Posterior cingulate gyrus (tissue), 11 donors: ENCODE measurements around the gene FRZB.

Experiments used
- DNase-seq, 10 donors: peaks; one replicate each; pipeline versions ENCODE4 v3.0.0 to v3.0.0-alpha.2; 2020 to 2021; ENCODE audit warnings: mixed read lengths in 3 of 10
- intact Hi-C: fragments of 100-400 bp; cut with DNase I; formaldehyde crosslinking; loops from one replicate; pipeline ENCODE4 v1.15.1; 2023

FRZB gene

GRCh38 chr2:182810087-182810486, 56.4 kb downstream of the FRZB start:
- no peak for DNase-seq
- intact Hi-C loops, result no loop called here

DNA sequence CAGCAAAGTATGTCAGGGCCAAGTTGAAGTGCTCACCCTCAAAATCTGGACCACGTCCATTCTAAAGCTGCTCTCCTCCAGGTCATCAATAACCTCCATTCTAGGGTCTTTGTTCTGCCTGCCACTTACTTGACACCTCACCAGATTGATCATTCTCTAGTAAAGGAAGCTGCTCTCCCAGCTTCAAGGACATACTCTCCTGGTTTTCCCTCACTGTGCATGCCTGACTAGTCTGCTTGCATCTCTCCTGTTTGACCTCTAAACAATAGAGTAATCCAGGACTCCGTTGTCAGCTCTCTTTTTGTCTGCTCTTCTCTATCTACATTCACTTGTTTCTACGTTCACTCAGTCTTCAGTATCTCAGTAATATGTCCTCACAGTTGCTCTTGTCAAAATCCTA, 59.1 kb downstream of the FRZB start:
- DNase-seq, result no peak
- intact Hi-C loops, result no loop called here

DNA sequence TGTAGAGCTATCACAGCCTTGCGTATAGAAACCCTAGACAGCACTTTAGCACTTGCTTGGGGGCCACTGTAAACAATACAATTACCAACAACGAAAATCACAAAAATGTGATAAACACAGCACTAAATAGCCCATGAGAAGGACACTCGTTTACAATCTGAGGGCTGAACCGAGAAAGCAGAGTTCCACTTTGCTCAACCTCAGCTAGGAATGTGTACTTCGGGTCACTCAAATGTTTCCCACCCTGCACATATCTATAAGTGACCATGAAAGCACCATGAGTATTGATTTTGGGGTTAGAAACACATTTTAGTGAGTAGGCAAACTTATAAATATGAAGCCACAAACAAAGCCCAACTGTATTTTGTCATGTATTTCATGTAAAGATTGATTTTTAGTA, 62.3 kb downstream of the FRZB start:
- intact Hi-C loops, result no loop called here
- no peak for DNase-seq

GRCh38 chr2:182798736-182799135, 67.7 kb downstream of the FRZB start:
- no peak for DNase-seq
- intact Hi-C loops, result no loop called here

GRCh38 chr2:182792441-182792840, 74.0 kb downstream of the FRZB start:
- no peak for DNase-seq
- intact Hi-C loops, result no loop called here

DNA sequence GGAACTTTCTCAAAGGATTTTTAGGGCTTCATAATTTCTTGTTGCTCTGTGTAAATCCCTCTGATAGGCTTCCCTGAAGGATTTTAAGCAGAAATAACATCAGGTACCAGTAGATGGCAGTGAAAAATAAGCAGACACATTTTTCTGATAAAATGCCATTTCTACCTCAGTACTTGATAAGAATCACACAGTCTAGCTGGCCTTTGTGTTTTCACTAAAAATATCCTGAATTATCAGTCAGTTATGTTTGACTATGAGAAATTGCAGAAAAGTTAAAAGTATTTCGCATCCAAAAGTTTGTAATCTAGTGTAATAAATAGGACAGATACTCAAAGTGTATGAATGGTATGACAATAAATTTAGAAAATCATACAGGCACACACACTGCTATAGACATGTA, 81.7 kb downstream of the FRZB start:
- DNase-seq, result no peak
- intact Hi-C loops, result loop anchor here (2.0 kb wide), 1 partner anchor 196 kb away; no protein-coding TSS in a partner anchor

GRCh38 chr2:182784058-182784706, 82.3 kb downstream of the FRZB start:
- no peak for DNase-seq
- intact Hi-C loops, result loop anchor here (2.0 kb wide), 1 partner anchor 197 kb away; no protein-coding TSS in a partner anchor
